ENCODE measurements around the gene CFAP43.
A peak's percentile ranks its signal among the peaks of the same experiment; 100 is the strongest.

Gene CFAP43

GRCh38 chr10:104085801-104086400 lies 146.3 kb downstream of the CFAP43 start, which contains the start of gene COL17A1:
Gene COL17A1 (minus strand): TSS chr10:104085880. CDS start chr10:104080673, 5,207 bp downstream.
- Histone ChIP-seq H3K27ac (no peak within 1 kb of the TSS), H3K79me2 (ENCODE audit: insufficient read depth, low read depth) (no peaks in the 10 kb centered on the region), H4K20me1 (ENCODE audit: insufficient read depth) (no peaks in the 10 kb centered on the region), H3K27me3 (ENCODE audit: insufficient read depth, low read depth) (no peaks in the 10 kb centered on the region), H3K9ac (no peak within 1 kb of the TSS), H2AFZ (ENCODE audit: low read depth) (no peak within 1 kb of the TSS), H3K36me3 (ENCODE audit: insufficient read depth) (no peaks in the 10 kb centered on the region), H3K4me2 (no peak within 1 kb of the TSS), H3K4me1 (ENCODE audit: low read depth, poor library complexity, severe bottlenecking) (no peaks in the 10 kb centered on the region), H3K4me3 (IDR thresholded peaks at IDR 0.05; ENCODE audit: insufficient read depth, low read depth, low read length) (no peak within 1 kb of the TSS)
- TF ChIP-seq, protein P1, sequence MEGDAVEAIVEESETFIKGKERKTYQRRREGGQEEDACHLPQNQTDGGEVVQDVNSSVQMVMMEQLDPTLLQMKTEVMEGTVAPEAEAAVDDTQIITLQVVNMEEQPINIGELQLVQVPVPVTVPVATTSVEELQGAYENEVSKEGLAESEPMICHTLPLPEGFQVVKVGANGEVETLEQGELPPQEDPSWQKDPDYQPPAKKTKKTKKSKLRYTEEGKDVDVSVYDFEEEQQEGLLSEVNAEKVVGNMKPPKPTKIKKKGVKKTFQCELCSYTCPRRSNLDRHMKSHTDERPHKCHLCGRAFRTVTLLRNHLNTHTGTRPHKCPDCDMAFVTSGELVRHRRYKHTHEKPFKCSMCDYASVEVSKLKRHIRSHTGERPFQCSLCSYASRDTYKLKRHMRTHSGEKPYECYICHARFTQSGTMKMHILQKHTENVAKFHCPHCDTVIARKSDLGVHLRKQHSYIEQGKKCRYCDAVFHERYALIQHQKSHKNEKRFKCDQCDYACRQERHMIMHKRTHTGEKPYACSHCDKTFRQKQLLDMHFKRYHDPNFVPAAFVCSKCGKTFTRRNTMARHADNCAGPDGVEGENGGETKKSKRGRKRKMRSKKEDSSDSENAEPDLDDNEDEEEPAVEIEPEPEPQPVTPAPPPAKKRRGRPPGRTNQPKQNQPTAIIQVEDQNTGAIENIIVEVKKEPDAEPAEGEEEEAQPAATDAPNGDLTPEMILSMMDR (conservative IDR thresholded peaks at IDR 0.05; ENCODE audit: low read depth, low read length): no peak

DNA sequence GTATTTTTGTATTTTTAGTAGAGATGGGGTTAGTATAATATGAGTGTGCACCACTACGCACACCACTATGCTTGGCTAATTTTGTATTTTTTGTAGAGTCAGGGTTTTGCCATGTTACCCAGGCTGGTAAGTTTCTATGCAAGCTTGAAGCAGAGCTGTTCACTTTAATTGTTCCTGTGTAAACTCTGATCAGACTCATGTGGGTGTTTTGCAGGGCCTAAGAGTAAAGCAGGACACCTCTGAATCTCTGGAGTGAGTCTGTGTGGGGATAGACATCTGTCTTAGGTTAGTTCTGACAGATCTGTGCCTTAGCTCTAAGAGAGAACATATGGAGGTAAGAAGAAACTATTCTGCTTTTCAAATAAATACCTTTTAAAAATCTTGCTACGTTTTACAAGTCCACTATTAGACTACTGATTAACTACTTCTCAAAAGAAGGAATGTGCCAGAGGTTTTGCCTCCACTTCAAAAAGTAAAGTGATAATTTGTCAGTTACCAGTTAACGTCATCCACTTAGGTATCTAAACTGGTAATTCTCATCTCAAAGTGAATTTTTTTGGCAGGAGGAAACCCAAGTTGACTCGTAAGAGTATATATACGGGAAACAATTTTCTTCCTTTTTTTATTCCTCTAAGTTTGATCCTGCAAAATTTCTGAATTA lies 147.6 kb downstream of the CFAP43 start:
- Histone ChIP-seq H3K9ac (no peak overlapping the region), H2AFZ (ENCODE audit: low read depth) (no peak overlapping the region), H3K36me3 (ENCODE audit: insufficient read depth) (no peaks in the 10 kb centered on the region), H3K4me1 (ENCODE audit: low read depth, poor library complexity, severe bottlenecking) (no peaks in the 10 kb centered on the region), H4K20me1 (ENCODE audit: insufficient read depth) (no peaks in the 10 kb centered on the region), H3K79me2 (ENCODE audit: insufficient read depth, low read depth) (no peaks in the 10 kb centered on the region), H3K4me3 (IDR thresholded peaks at IDR 0.05; ENCODE audit: insufficient read depth, low read depth, low read length) (no peak overlapping the region), H3K27me3 (ENCODE audit: insufficient read depth, low read depth) (no peaks in the 10 kb centered on the region), H3K27ac (no peak overlapping the region), H3K4me2 (no peak overlapping the region)
- TF ChIP-seq, protein P1 (conservative IDR thresholded peaks at IDR 0.05; ENCODE audit: low read depth, low read length): no peak

GRCh38 chr10:104081998-104082397 lies 150.2 kb downstream of the CFAP43 start:
- Histone ChIP-seq H3K27ac (no peak overlapping the region), H4K20me1 (ENCODE audit: insufficient read depth) (no peaks in the 10 kb centered on the region), H3K4me3 (IDR thresholded peaks at IDR 0.05; ENCODE audit: insufficient read depth, low read depth, low read length) (no peak overlapping the region), H3K4me1 (ENCODE audit: low read depth, poor library complexity, severe bottlenecking) (no peaks in the 10 kb centered on the region), H3K4me2 (no peak overlapping the region), H3K27me3 (ENCODE audit: insufficient read depth, low read depth) (no peaks in the 10 kb centered on the region), H3K36me3 (ENCODE audit: insufficient read depth) (no peaks in the 10 kb centered on the region), H3K79me2 (ENCODE audit: insufficient read depth, low read depth) (no peaks in the 10 kb centered on the region), H2AFZ (ENCODE audit: low read depth) (no peak overlapping the region), H3K9ac (no peak overlapping the region)
- TF ChIP-seq, protein P1 (conservative IDR thresholded peaks at IDR 0.05; ENCODE audit: low read depth, low read length): no peak

DNA sequence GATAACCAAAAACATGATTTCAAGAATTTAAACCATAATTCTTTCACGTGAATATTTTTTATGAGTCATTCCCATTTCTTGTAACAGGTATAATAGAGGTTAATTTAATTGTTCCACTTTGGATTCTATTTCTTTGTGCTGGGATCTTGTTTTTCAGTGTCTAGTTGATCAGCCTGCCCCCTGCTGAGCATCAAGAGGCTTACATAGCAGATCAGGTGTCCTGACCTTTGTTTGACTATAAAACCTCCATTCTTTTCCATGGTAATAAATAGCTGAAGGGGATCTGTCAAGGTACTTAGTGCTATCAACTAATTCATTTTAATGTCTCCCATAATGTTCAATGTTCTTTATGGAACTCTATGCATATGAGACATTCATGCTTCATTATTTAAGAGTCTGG lies 151.4 kb downstream of the CFAP43 start:
- Histone ChIP-seq H3K4me1 (ENCODE audit: low read depth, poor library complexity, severe bottlenecking) (no peaks in the 10 kb centered on the region), H3K36me3 (ENCODE audit: insufficient read depth) (no peaks in the 10 kb centered on the region), H2AFZ (ENCODE audit: low read depth) (no peak overlapping the region), H3K9ac (no peak overlapping the region), H3K4me2 (no peak overlapping the region), H4K20me1 (ENCODE audit: insufficient read depth) (no peaks in the 10 kb centered on the region), H3K27me3 (ENCODE audit: insufficient read depth, low read depth) (no peaks in the 10 kb centered on the region), H3K4me3 (IDR thresholded peaks at IDR 0.05; ENCODE audit: insufficient read depth, low read depth, low read length) (no peak overlapping the region), H3K27ac (no peak overlapping the region), H3K79me2 (ENCODE audit: insufficient read depth, low read depth) (no peaks in the 10 kb centered on the region)
- TF ChIP-seq, protein P1 (conservative IDR thresholded peaks at IDR 0.05; ENCODE audit: low read depth, low read length): peak; percentile 57

Data from KMS-11 (cell line).